Left renal pelvis (tissue), 4 donors: ENCODE measurements around the gene ATG4C. TPM values are rescaled to one million over a fixed set of nuclear protein-coding genes. Genes with fewer than 3 reads are reported as not detected.

Experiments
- DNase-seq, 4 donors: peaks; one replicate each; pipeline ENCODE4 v3.0.0-alpha.2; 2013; ENCODE audit warnings: low read depth in 4 of 4, low spot score in 3 of 4
- polyA plus RNA-seq, 4 donors: library from polyadenylated mRNA; unstranded; fragments of 120-200 nt; gene quantifications; one replicate each; pipeline ENCODE4 v1.2.1, GENCODE V29; 2013; ENCODE audit not compliant: insufficient read length in 4 of 4

ATG4C gene
- polyA plus RNA-seq, 4 donors, result 19.7 to 27.7 (median 20.6) TPM

DNA sequence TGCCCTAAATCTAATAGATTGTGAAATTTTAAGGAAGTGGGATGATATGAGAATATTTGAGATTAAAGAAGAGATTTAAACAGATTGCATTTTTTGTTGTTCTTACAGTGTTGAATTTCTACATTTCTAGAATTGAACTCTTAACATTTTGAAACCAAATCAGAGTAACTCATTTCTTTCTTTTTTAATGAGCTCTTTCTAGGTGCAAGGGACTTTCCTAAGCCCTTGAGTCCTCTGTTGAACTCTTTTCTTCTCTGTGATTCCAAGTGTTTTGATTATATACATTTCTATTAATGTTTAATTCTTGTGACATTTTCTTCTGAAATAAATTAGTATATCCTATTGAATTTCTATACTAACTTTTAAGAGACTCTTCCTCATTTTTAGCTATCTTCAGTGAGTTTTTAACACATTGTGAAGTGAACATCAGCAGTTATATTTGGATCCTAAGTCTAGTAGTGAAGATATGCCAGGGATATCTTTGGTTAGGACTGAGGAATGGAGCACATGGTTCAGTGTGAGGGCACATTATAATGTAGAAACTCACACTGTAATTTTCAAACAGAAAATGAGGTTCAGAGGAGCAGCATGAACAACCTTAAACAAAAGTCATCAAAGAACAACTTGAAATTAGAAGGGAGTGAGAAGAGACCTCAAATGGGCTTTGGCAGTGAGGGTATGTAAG is 53.1 kb downstream of the ATG4C start:
- DNase-seq, result no peak

DNA sequence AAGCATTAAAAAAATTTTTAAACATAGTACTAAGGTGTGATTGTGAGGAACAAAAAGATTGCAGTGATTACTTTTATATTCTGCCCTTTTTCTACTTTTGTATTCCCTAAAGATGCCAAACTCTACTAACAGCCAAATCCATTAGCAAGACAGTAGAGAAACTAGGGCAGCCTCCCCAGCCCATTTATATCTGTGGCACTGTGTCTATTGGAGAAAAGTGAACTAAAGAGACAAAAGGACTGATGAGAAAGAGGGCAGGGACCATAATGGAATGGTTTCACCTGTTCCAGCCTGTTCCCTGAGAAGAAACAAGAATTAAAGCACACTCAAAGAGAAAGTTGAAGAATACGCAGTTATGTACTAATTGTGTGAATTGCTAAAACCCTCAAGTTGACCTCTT is 56.6 kb downstream of the ATG4C start:
- DNase-seq, result no peak

DNA sequence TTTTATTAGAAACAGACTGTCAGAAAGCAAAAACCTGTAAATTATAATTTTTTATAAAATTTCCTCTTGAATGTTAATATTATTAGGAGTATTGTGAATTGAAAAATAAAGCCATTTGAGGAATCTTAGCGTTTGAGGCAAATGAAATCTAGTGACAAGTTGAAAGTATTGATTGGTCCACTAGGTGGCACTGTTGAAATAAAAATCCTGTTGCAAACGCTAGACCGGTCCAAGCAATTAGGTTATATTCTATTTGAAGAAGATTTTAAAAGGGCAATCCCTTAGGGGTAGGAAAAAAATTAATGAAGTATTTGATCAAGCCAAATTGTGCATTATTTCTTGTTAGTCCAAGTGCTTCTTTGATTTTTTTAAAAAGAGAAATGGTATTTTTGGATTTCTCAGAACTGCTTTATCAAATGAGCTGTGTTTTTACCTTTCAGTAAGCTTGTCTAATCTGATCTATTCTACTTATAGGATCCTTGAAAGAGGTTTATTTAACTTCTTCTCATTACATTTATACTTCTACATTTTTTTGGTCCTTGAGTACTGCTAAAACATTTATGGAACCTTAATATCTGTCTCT is 57.7 kb downstream of the ATG4C start:
- DNase-seq, result peak; percentile 29 to 48 (median 42)

DNA sequence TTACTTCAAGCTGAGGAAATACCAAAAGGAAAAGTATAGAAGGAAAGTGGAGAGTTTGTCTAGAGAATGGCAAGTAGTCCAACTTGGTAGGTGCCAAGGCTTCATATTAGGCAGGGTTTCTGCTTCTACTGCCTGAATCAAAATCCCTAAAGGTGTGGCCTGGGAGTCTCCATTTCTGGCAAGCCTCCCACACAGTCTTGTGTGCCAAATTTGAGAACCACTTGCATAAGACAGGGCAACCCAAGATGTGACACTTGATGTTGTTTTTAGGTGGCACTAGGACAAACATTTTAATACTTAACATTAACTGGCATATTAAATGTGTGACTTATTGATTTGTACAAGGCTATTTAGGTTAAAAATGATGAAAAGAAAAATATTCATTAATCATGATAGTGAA is 60.1 kb downstream of the ATG4C start:
- DNase-seq, result no peak

DNA sequence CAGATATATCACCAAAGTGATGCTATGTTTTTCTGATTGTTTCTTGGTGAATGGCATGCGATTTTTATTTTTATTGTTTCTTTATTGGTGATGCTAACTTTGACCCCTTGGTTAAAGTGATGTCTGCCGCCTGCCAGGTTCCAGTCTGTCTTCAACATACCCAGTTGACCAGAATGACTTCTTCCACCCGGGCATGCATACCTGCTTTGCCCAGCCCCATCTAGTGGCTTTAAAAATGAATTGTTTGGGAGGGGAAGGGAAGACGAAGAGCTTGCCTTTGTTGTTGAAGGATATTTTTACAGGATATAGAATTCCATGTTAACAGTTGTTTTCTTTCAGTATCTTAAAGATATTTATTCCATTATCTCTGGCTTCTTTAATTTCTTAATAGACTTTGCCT is 65.1 kb downstream of the ATG4C start:
- DNase-seq, result no peak

DNA sequence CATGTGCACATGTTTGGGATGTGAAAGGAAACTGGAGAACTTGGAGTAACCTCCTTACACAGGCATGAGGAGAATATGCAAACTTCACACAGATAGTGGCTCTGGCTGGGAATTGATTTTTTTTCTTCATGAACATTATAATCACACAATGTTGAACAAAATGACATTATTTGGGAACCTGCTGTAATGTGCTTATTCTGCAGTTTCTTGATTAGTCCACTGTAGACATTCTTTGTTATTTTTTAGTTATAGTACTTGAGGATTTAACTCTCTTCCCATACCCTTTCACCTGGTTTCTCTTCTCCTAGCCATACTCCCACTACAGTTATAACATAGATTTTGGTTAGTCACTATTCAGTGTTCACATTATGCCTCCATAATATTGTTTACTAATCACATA is 68.3 kb downstream of the ATG4C start:
- DNase-seq, result no peak

DNA sequence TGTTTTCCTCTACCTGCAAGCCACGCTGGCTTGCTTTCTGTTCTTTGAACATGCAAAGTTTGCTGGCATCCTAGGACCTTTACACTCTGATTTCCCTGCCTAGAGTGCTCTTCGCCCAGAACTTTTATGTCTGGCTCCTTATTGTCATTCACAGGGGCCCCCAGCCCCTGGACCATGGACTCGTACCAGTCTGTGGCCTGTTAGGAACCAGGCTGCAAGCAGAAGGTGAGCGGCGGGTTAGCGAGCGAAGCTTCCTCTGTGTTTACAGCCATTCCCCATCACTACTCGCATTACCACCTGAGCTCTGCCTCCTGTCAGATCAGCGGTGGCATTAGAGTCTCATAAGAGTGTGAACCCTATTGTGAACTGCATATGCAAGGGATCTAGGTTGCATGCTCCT is 73.0 kb downstream of the ATG4C start:
- no peak for DNase-seq

DNA sequence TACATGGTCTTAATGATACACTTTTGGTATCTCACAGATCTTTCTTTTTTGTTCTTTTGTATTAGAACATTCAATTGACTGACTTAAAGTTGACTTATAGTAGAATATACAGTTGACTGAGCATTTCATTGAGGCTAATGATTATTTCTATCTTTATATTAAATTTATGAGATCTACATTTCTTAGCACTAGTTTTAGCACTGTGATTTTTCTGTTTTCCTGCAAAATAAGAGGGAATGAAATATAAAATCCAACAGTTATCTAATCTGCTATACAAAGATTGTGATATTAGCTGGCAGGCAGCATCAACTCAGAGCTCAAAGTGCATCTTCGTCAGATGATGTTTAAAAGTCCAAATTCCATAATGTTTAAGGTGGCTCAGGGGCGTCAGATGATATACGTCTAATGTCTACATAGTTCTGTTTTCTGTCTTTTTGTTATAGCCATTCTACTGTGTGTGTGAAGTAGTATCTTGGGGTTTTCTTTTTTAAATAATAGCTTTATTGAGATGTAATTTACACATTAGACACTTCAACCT is 85.4 kb downstream of the ATG4C start:
- no peak for DNase-seq

DNA sequence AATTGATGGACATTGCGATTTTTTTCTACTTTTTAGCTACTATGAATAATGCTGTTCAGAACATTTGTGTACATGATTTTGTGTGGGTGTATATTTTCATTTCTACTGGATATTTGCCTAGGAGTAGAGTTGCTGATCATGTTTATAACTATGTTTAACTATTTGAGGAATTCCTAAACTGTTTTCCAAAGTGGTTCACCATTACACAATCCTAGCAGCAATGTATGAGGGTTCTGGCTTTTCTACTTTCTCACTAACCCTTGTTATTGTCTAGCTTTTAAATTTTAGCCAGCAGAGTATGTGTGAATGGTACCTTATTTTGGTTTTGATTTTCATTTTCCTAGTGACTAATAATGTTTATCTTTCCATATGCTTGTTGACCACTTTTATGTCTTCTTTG is 86.2 kb downstream of the ATG4C start:
- DNase-seq, result no peak

DNA sequence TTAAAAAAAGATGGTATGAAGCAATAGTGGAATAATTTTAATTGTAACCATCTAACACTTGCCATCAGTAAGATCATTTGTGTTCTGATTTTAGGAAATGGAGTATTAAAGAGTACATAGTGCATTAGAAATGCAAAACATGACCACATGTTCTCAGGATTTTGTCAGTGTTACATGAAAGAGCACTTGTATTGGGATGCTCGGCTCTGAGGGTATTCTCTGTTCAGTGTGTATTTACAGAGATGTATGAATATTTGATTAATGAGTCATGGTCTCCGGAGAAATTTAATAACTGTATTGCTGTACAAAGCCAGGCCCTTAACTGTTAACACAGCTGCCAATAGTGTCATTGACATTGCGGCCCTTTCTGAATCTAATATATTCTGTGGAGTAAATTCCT is 91.7 kb downstream of the ATG4C start:
- no peak for DNase-seq

DNA sequence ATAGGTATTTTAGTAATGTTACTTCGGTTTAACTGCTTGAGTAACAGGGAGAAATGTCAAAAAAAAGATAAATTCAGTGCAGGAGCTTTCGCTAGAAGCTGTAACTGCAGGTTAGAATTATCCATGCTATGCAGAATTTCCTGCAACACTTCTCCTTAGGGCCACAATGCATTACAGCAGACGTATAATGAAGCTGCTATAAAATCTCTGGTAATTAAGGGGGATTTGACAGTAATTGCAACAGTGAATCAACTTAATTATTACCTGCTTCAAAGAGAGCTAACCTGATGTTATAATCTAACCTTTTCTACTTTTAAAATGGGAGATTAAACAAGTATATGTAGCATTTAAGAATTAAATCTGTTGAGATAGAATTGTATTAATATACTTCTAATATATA is 92.6 kb downstream of the ATG4C start:
- DNase-seq, result no peak

DNA sequence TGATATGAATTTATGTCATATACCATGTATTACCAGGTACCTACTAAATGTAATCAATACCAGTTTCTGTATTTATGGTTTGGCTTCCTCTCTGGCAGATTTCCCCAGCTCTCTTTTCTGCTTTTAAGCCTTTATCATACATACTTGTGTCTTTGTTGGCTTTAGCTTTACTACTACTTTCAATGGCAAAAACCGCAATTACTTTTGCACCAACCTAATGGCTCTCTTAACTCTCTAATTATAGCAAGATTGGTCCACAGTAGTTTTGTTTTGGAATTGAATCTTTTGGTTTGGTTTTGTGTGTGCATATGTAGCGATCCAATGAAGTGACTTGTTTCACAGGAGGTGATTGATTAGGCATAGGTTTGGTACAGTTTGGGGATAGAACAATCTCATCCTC is 93.6 kb downstream of the ATG4C start:
- DNase-seq, result no peak

DNA sequence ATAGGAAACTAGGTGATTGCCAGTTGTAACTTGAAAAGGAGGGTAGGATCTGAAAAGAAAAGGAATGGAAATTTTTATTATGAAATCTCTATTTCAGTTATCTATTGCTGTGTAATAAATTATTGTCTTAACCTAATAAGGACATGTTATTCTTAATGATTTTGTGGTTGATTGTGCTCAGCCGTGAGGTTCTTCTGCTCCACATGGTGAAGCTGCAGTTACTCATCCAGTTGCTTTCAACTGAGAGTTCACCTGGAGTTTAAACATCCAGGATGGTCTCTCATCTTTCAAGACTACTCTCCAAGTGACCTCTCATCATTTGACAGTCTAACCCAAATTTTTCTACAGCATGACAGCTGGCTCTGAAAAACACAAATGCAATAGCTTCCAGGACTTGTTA is 96.0 kb downstream of the ATG4C start:
- no peak for DNase-seq

DNA sequence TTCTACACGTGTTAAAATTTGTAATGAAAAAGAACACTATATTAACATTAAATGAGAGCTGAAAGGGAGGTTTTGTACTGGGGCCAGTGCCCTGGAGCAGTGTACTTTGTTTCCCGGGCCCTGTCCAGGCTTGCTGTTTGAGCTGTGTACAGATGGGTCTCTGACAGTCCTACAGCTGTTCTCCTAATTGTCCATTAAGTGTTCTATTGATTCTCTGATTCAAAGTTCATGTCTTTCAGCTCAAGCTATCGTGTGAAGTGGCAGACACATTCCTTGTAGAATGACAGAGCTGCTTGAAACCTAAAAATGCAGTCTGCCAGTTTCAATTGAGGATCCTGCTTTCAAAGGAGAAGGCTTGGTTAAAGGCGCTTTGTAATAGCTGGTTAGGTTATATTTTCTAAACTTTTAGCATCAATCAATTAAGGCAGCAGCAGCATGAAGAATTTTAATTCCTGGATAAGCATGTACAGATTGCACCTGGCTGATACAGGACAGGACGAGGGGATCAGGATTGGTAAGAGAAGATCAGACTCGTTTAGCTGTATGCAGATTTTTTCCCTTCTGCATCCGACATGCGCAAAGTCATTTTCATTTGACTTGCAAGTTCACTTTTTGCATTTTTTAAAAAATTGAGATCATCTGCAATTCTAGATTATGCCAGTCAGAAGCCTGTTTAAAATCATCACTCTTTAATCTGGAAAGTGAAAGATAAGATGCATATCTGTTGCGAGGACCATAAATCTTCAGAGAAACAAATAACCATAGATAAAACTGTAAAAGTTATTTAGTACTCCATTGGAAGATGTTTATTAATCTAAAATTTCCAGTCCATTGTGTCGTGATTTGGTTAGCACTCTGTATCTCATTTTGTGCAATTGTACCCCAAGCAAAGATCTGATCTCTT is 98.5 kb downstream of the ATG4C start:
- DNase-seq, result no peak

DNA sequence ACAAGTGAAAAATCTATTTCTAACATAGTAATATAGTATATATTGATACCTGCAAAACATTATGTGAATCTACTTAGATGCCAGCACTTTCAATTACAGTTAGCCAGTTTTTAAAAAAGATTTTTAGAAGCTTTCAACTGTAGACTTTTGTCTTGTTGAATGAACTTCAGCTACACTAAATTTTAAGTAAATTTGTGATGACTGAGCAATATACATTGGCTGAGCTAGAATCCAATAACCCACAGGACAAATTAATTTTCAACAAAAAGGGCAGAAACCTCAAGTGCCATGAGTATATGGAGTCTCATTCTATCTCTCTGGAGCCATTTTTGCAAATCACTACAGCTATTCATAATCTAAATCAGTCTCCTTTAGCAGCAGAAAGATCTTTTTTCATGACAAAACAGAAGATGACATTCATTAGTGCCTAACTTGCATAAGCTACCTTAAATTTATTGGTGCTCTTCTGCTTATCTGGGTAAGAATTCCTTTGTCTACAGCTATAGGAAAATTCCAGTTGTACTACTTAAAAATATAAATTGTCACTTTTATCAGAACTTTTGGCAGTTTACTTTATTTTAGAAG is 100.3 kb downstream of the ATG4C start:
- no peak for DNase-seq

DNA sequence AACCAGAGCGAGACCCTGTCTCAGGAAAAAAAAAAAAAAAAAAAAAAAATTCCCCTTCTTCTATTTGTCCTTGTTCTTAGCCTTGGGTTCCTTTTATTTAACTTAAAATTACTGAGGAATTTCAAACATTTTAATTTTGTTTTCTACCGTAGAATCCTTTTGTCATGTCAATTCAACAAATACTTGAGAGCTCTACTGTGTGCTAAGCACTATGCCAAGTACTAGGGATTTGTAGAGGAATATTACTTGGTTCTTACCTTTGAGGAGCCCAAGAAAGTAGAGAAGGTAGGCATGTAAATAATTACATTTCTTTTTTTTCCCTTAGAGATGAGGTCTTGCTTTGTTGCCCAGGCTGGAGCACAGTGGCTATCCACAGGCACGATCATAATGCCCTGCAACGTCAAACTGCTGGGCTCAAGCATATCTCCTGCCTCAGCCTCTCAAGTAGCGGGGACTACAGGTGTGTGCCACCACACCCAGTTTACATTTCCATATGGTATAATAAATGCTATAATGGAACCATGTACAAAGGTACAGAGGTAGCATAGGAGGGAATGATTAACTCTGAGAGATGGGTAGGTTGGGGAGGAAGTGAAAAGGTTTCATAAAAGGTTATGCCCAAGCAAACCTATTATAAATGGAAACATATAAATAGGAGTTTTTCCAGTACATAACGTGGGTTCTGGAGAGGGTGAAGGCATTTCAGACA is 104.0 kb downstream of the ATG4C start:
- DNase-seq, result no peak

DNA sequence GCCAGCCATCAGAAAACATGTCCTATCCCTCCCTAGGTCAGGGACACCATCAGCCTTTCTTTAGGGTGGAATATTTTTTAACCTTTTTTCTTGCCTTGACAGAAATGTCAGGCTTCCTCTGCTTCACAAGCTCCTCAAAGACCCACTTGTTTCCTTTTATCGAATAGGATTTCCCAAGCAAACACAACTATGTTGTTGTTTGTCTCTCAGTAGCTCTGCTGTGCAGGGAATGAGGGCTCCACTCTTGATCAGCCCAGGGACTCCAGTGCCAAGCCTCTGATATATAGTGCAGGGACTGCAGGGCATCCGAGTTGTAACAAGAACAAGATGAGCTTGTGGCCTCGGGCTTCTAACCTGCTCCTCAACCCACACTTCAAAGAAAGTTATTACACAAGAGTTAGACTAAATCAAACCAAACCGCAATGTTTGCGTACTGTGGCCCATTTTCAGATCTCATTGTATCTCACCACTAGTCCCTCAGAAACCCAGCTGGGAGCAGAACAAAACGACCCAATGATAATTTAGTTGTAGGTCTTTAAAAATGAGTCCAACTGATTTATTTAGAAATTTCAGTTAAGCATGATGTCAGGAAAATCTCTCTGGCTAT is 108.1 kb downstream of the ATG4C start:
- DNase-seq, result no peak

DNA sequence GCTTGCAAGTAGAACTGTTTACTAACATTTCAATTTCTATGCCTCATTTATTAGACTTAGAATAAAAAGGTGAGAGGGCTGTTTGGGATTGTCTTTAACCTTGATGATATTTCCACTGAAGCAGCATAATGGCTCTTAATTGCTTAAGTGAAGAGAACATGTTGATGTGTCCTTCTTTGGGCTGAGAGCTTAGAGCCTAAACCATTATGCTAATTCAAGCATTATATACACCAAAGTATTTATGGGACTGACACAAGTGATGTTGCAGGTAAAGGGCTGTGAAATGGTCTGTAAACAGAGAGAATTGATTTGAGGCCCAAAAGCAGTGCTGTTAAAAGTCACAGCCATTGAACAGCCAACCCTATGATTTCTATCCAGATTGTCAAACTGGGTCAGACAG is 113.9 kb downstream of the ATG4C start:
- no peak for DNase-seq

DNA sequence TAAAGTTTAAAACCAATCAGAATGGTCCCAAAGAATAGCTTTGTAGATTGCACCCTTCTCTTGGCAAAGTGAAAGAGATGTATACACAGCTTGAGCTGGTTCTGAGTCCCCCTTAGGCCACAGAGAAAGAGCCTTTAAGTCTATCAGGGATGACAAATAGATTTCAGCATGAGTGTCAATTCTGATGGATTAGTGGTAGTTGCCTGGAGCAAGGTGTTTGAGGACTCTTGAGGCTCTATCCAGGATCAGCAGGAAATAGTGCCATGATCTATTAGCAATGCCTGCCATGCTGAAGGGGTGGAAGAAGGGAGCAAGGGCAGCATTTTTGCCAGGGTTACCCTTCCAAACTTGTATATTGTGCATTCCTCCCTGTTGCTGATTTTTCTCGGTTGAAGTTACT is 116.6 kb downstream of the ATG4C start:
- DNase-seq, result no peak

DNA sequence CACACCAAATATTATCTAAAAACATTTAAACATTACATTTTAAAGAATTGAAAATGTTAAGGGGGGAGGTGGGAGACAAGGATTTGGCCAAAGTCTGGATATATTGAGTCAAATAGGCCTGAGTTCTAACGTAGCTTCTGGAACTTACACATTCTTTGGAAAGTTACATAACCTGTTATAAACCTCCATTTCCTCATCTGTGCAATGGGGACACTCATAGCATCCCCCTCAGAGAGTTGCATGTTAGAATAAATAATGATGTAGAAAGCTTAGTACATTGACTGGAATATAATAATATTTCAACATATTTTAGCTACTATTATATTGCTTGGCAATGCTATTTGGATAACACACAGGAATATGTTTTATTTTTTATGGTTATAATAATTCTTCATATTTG is 117.7 kb downstream of the ATG4C start:
- DNase-seq, result no peak
